Activated CD4-positive, alpha-beta T cell treated with anti-CD3 and anti-CD28 coated beads for 24 hours (primary cell): ENCODE results near the gene TSPAN12.

ENCODE experiments used
- DNase-seq, 2 donors: peaks; one replicate each; pipeline ENCODE4 v3.0.0-alpha.2; 2020; ENCODE audit warnings: low read depth in 2 of 2

Gene TSPAN12

GRCh38 chr7:120742372-120742771 is 115.6 kb downstream of the TSPAN12 start:
- no peak for DNase-seq

- DNase-seq, result no peak
These were observed 116.4 kb downstream of the TSPAN12 start for GRCh38 chr7:120741371-120742042.

- no peak for DNase-seq
These were observed 117.6 kb downstream of the TSPAN12 start for GRCh38 chr7:120740348-120740747.

GRCh38 chr7:120738816-120739215 is 119.1 kb downstream of the TSPAN12 start:
- DNase-seq, result no peak
